A549 (cell line): Measurements from ENCODE around the gene AFF1. TPM values are rescaled to one million over a fixed set of nuclear protein-coding genes. Genes with fewer than 3 reads are reported as not detected.
"Not testable (repeated sequence)": the region's sequence is repeated elsewhere in the genome, so short reads cannot be mapped to it uniquely, and the experiment has no call there.

ENCODE experiments used
- ATAC-seq, 2 experiments: fragments of 200-7000 bp in 1 of 2; fragments of >200 bp in 1 of 2; cut with Nextera tagmentation in 1 of 2; cut with Tn5 transposase in 1 of 2; 3 replicates each; pipeline versions ENCODE4 v1.8.0 to v1.9.1; 2018 to 2020; ENCODE audit warnings: mild to moderate bottlenecking in 1 of 2, moderate library complexity in 1 of 2
- CTCF ChIA-PET: fragments of 300-600 bp; sonication (Branson Sonifier 250); formaldehyde crosslinking; extraction: SDS; loops from one replicate; lab custom pipeline; 2021; ENCODE audit warnings: antibody characterized with exemption, inconsistent platforms; lab: Yijun Ruan, JAX
- POLR2A ChIA-PET: fragments of 350-600 bp; formaldehyde crosslinking; extraction: SDS; loops from one replicate; lab custom pipeline; 2021; ENCODE audit warnings: antibody characterized with exemption, inconsistent platforms; lab: Yijun Ruan, JAX
- DNase-seq, 2 experiments: peaks; one replicate each; pipeline versions ENCODE4 v3.0.0 to v3.0.0-alpha.2; 2011 to 2016; ENCODE audit warnings: low read depth in 1 of 2, low spot score in 1 of 2
- FAIRE-seq: peaks from 2 replicates; lab custom pipeline; 2011; peaks lifted over from hg19 to GRCh38; lab: Jason Lieb, UNC
- H3K27ac ChIP-seq, 2 experiments: fragments of >200 bp; sonication (Bioruptor Twin); formaldehyde crosslinking; 3 replicates each; pipeline ENCODE4 v1.5.1; 2016 to 2017
- H3K4me1 ChIP-seq: fragments of >200 bp; sonication (Bioruptor Twin); formaldehyde crosslinking; 3 replicates; pipeline ENCODE4 v1.6.1; 2016
- H3K4me2 ChIP-seq: fragments of >200 bp; sonication (Bioruptor Twin); formaldehyde crosslinking; 3 replicates; pipeline ENCODE4 v1.6.1; 2016
- H3K4me3 ChIP-seq: fragments of >200 bp; sonication (Bioruptor Twin); formaldehyde crosslinking; 3 replicates; pipeline ENCODE4 v1.5.1; 2016
- H3K9me3 ChIP-seq: fragments of >200 bp; sonication (Bioruptor Twin); formaldehyde crosslinking; 3 replicates; pipeline ENCODE4 v1.6.1; 2016
- BCL3 ChIP-seq: fragments of >200 bp; sonication (Bioruptor Twin); formaldehyde crosslinking; IDR thresholded peaks from 3 replicates; pipeline ENCODE4 v1.6.1; 2016
- BHLHE40 ChIP-seq: IDR thresholded peaks from 2 replicates; pipeline ENCODE4 v1.6.1; 2012; ENCODE audit warnings: low read depth, low read length, inconsistent platforms
- CBX8 ChIP-seq: fragments of 200-600 bp; sonication (generic); IDR thresholded peaks from 2 replicates; pipeline ENCODE4 v1.6.1; 2016
- CEBPB ChIP-seq, 2 experiments: fragments of >200 bp in 1 of 2; sonication (Bioruptor Twin) in 1 of 2; formaldehyde crosslinking in 1 of 2; IDR thresholded peaks; 2 replicates each; pipeline ENCODE4 v1.6.1; 2012 to 2016
- CHD4 ChIP-seq: fragments of 200-600 bp; sonication (generic); IDR thresholded peaks from 2 replicates; pipeline ENCODE4 v1.6.1; 2016; ENCODE audit warnings: antibody characterized with exemption, mild to moderate bottlenecking, borderline replicate concordance
- FOXS1 ChIP-seq: fragments of 250-450 bp; sonication (Bioruptor Pico); IDR thresholded peaks from 2 replicates; pipeline ENCODE4 v1.5.0; 2020; ENCODE audit warnings: mild to moderate bottlenecking, moderate library complexity
- HEYL ChIP-seq: fragments of 250-450 bp; sonication (Bioruptor Pico); IDR thresholded peaks from 2 replicates; pipeline ENCODE4 v1.8.0; 2021; ENCODE audit warnings: mild to moderate bottlenecking, moderate library complexity
- HOXA7 ChIP-seq: fragments of 250-450 bp; sonication (Bioruptor Pico); IDR thresholded peaks from 2 replicates; pipeline ENCODE4 v1.5.0; 2020; ENCODE audit warnings: mild to moderate bottlenecking, moderate library complexity
- HOXB5 ChIP-seq: fragments of 250-450 bp; sonication (Bioruptor Pico); IDR thresholded peaks from 2 replicates; pipeline ENCODE4 v1.5.0; 2020; ENCODE audit warnings: mild to moderate bottlenecking, moderate library complexity
- JUN ChIP-seq, 2 experiments: fragments of >200 bp; sonication (Bioruptor Twin); formaldehyde crosslinking; IDR thresholded peaks; 2 replicates in 1 of 2; 3 replicates in 1 of 2; pipeline ENCODE4 v1.6.1; 2016 to 2017
- KDM1A ChIP-seq: fragments of 200-600 bp; sonication (generic); IDR thresholded peaks from 2 replicates; pipeline ENCODE4 v1.6.1; 2016; ENCODE audit warnings: low read depth, mild to moderate bottlenecking
- NPAS2 ChIP-seq: fragments of 250-450 bp; sonication (Bioruptor Pico); IDR thresholded peaks from 2 replicates; pipeline ENCODE4 v1.8.0; 2022; ENCODE audit warnings: mild to moderate bottlenecking, moderate library complexity, borderline replicate concordance
- PBX3 ChIP-seq: IDR thresholded peaks from 2 replicates; pipeline ENCODE4 v1.6.1; 2012
- RARB ChIP-seq: fragments of 250-450 bp; sonication (Bioruptor Pico); IDR thresholded peaks from 2 replicates; pipeline ENCODE4 v1.8.0; 2021; ENCODE audit warnings: mild to moderate bottlenecking, moderate library complexity
- RCOR1 ChIP-seq: fragments of 150-350 bp; IDR thresholded peaks from 2 replicates; pipeline ENCODE4 v1.6.1; 2014; ENCODE audit warnings: antibody characterized with exemption, low read length, low read depth
- RNF2 ChIP-seq: fragments of 200-600 bp; sonication (generic); IDR thresholded peaks from 2 replicates; pipeline ENCODE4 v1.6.1; 2016; ENCODE audit warnings: low read depth, mild to moderate bottlenecking, antibody characterized with exemption, moderate library complexity, borderline replicate concordance
- SMC3 ChIP-seq: fragments of >200 bp; sonication (Bioruptor Twin); formaldehyde crosslinking; IDR thresholded peaks from 3 replicates; pipeline ENCODE4 v1.6.1; 2018; ENCODE audit warnings: inconsistent platforms
- TFCP2L1 ChIP-seq: fragments of 250-450 bp; sonication (Bioruptor Pico); IDR thresholded peaks from 2 replicates; pipeline ENCODE4 v1.5.0; 2021; ENCODE audit warnings: mild to moderate bottlenecking
- WGBS: methylation state at CpG from one replicate; pipeline ENCODE4 v1.1.6; 2017; ENCODE audit errors: missing lambda C conversion rate; 5-methylcytosine and 5-hydroxymethylcytosine counted together
- polyA plus RNA-seq, 4 experiments: library from polyadenylated mRNA; depleted of rRNA in 3 of 4; stranded (reverse); fragments of >200 nt; fragmentation: RNase III in 1 of 4; extraction: RNeasy Plus Mini Kit Qiagen cat#74134 plus additional on column Dnase treatment in 1 of 4; gene quantifications; 2 replicates in 3 of 4; 3 replicates in 1 of 4; pipeline ENCODE4 v1.2.3, GENCODE V29; 2011 to 2017
- TF ChIP-seq, protein P1 (sequence below): fragments of >200 bp; sonication (Bioruptor Twin); formaldehyde crosslinking; IDR thresholded peaks from 3 replicates; pipeline ENCODE4 v1.5.1; 2016

AFF1 gene
- polyA plus RNA-seq, 2 of the 4 experiments (the other 2 are of a cell fraction): 13.7 to 15.4 TPM

DNA sequence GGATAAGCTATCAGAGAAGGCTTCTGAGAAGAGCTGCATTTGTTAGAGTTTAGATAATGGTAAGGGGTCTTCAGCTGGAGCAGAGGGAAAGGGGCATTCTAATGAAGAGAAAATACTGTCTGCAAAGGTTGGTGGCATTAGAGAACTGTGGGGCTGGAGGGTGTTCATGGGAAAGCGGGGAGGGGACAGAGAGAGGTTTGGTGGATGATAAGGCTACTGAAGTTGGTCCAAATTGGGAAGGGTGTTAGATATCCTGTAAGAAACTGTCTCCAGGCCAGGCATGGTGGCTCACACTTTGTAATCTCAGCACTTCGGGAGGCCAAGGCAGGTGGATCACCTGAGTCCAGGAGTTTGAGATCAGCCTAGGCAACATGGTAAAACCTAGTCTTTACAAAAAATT, 59.9 kb downstream of the AFF1 start:
- ChIA-PET POLR2A (no interaction called here), CTCF (interaction anchor here (1.8 kb wide), 1 partner anchor 98 kb away, joined by 4 read pairs; no protein-coding TSS in a partner anchor)
- H3K4me3 ChIP-seq: no peak overlapping the region
- H3K27ac ChIP-seq: no peak overlapping the region
- WGBS: 85% methylated on average over 2 of the region's 2 CpGs
- DNase-seq (no peak), ATAC-seq (no peak), FAIRE-seq (no peak)
- H3K9me3 ChIP-seq: no peaks in the 10 kb centered on the region
- TF ChIP-seq BCL3 (no peak), NPAS2 (no peak), HOXB5 (CRISPR knock-in tag) (no peak), CHD4 (no peak), PBX3 (no peak), TFCP2L1 (CRISPR knock-in tag) (no peak), HEYL (CRISPR knock-in tag) (no peak), SMC3 (no peak), RCOR1 (no peak), CEBPB (IDR thresholded peaks at IDR 0.05) (no peak), BHLHE40 (no peak), RNF2 (no peak), RARB (CRISPR knock-in tag) (no peak)
- no peak overlapping the region for H3K4me2 ChIP-seq
- 0 out of 3 replicates have a peak, but pooled peaks cover 4% of the 10 kb centered on the region for H3K4me1 ChIP-seq

GRCh38 chr4:86996510-86996909, 61.7 kb downstream of the AFF1 start:
- DNase-seq: not testable (repeated sequence)

DNA sequence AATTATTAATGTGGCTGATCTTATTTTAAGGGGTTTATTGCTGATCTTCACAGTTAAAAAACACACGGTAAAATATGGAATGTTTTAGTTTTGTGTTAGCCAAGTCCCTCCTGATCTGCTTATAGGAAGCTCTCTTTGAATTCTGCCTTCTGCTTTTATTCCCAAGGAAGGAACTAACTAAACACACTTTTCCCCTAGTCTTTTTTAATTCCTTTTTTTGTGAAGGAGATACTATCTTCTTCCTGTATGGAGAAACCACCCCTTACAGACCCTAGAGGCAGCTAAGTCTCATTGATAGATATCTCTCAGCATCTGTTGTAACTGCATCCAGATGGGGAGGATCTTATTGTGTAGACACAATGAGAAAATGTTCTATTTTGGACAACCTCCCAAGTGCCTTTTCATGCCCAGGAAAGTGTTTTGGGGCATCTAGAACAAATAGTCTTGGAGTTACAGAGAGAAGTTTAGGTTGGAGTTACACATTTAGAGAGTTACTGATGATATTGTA, 64.4 kb downstream of the AFF1 start:
- Histone ChIP-seq H3K4me3 (no peak overlapping the region), H3K27ac (no peak overlapping the region), H3K4me1 (peaks cover 10% of the 10 kb centered on the region; the same call in 2 of the 3 replicates), H3K4me2 (no peak overlapping the region), H3K9me3 (no peaks in the 10 kb centered on the region)
- ChIA-PET POLR2A (no interaction called here), CTCF (no interaction called here)
- WGBS: 92% methylated on average over 1 of the region's 1 CpG
- ATAC-seq: no peak
- DNase-seq: no peak
- TF ChIP-seq TFCP2L1 (CRISPR knock-in tag) (no peak), FOXS1 (no peak), HOXA7 (CRISPR knock-in tag) (no peak), HEYL (CRISPR knock-in tag) (no peak), BHLHE40 (no peak), CBX8 (no peak), KDM1A (no peak), JUN (IDR thresholded peaks at IDR 0.05) (no peak)
- TF ChIP-seq, protein P1, sequence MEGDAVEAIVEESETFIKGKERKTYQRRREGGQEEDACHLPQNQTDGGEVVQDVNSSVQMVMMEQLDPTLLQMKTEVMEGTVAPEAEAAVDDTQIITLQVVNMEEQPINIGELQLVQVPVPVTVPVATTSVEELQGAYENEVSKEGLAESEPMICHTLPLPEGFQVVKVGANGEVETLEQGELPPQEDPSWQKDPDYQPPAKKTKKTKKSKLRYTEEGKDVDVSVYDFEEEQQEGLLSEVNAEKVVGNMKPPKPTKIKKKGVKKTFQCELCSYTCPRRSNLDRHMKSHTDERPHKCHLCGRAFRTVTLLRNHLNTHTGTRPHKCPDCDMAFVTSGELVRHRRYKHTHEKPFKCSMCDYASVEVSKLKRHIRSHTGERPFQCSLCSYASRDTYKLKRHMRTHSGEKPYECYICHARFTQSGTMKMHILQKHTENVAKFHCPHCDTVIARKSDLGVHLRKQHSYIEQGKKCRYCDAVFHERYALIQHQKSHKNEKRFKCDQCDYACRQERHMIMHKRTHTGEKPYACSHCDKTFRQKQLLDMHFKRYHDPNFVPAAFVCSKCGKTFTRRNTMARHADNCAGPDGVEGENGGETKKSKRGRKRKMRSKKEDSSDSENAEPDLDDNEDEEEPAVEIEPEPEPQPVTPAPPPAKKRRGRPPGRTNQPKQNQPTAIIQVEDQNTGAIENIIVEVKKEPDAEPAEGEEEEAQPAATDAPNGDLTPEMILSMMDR: no peak
- no peak for FAIRE-seq

More at GRCh38 chr4:86996510-86996909, 61.7 kb downstream of the AFF1 start:
- POLR2A ChIA-PET, FAIRE-seq, H3K9me3 ChIP-seq, H3K4me3 ChIP-seq, ATAC-seq, H3K4me2 ChIP-seq, H3K27ac ChIP-seq: not testable (repeated sequence)
- 89% methylated on average over 3 of the region's 6 CpGs for WGBS
- peaks cover 10% of the 10 kb centered on the region; the same call in 2 of the 3 replicates for H3K4me1 ChIP-seq
- CTCF ChIA-PET: interaction anchor here (1.5 kb wide), 1 partner anchor 62 kb away, joined by 3 read pairs; the partner anchor contains the start of gene AFF1
